SH-SY5Y (cell line): ENCODE data around the gene PTPRM.

ENCODE experiments used
- GATA2 ChIP-seq: IDR thresholded peaks from 2 replicates; pipeline ENCODE4 v1.6.1; 2011; ENCODE audit warnings: mild to moderate bottlenecking, low read depth, low read length
- GATA3 ChIP-seq: IDR thresholded peaks from 2 replicates; pipeline ENCODE4 v1.6.1; 2011; ENCODE audit warnings: low read depth, mild to moderate bottlenecking, low read length, moderate library complexity

DNA sequence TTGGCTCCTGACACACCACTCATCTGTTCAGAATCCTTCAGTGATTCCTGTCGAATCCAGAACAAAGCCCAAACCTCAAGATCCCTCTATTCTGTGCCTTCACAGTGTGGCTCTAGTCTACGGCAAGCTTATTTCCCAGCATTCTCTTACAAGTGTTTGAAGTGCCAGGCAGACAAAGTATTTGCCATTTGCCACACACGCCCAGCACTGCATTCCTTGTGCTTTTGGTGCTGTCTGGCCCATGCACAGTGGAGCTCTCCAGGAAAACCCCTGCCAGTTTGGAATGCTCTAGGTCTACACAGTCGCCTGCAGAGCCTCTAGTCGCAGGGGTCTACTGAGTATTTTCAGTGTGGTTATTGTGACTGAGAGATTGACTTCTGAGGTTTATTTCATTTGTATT is 783.5 kb downstream of the PTPRM start:
- no peak for TF ChIP-seq GATA2
- TF ChIP-seq GATA3 = no peak
